GM06990 (cell line): Measurements from ENCODE around the gene ZKSCAN4.

Source experiments
- DNase-seq: peaks from one replicate; pipeline ENCODE4 v3.0.0-alpha.2; 2011; ENCODE audit not compliant: insufficient read length; ENCODE audit errors: extremely low read depth
- H3K27me3 ChIP-seq: replicated peaks from 2 replicates; pipeline ENCODE4 v1.6.0; 2011; ENCODE audit warnings: low read length; ENCODE audit not compliant: control insufficient read depth, insufficient read depth
- H3K36me3 ChIP-seq: 2 replicates; pipeline ENCODE4 v1.5.1; 2011; ENCODE audit warnings: low read length; ENCODE audit not compliant: control insufficient read depth, insufficient read depth
- H3K4me3 ChIP-seq: replicated peaks from 2 replicates; pipeline ENCODE4 v1.5.1; 2011; ENCODE audit warnings: low read depth, mild to moderate bottlenecking, control low read depth, low read length
- TF ChIP-seq, protein P1 (sequence below): IDR thresholded peaks from 2 replicates; pipeline ENCODE4 v1.5.1; 2011; ENCODE audit warnings: low read length, control low read depth, mild to moderate bottlenecking, inconsistent platforms; ENCODE audit not compliant: insufficient read depth, poor library complexity, severe bottlenecking

The ZKSCAN4 gene

DNA sequence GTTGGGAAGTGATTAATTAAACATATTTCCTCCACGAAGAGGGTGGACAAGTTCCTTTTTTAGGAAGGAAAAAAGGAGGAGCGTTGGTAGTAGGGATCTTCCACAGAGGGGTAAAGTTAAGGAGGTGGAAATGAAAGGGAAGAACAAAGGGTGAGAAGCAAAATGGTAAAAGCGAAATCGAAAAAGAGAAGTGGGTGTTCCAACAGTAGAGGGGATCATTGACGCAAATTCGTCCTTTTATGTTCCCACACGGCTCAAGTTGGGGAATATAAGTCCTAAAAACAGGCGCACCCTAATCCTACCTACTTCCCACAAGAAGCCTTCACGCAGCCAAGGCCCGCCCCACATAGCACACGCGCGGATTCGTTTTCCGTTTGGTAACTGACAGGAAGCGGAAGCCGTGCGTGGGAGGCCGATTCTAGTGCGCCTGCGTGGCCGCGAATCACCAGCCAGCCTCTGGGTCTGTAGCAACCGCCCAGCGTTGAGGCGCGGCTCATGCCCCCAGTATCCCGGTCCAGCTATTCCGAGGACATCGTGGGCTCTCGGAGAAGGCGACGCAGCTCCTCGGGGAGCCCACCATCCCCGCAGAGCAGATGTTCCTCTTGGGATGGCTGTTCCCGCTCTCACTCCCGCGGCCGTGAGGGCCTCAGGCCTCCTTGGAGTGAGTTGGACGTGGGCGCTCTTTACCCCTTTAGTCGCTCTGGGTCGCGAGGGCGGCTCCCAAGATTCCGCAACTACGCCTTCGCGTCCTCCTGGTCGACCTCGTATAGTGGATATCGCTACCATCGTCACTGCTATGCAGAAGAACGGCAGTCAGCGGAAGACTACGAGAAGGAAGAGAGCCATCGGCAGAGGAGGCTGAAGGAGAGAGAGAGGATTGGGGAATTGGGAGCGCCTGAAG lies 7.1 kb upstream of the ZKSCAN4 start, which contains the start of gene NKAPL:
Gene NKAPL, plus strand, starts transcription at position 421 of the 901 bp plus-strand sequence. Its CDS starts 75 bp downstream, at position 496.
- DNase-seq: peak; percentile 7
- Histone ChIP-seq H3K27me3 (no peaks in the 10 kb centered on the region), H3K4me3 (no peak within 1 kb of the TSS), H3K36me3 (no peaks in the 10 kb centered on the region)
- TF ChIP-seq, protein P1, sequence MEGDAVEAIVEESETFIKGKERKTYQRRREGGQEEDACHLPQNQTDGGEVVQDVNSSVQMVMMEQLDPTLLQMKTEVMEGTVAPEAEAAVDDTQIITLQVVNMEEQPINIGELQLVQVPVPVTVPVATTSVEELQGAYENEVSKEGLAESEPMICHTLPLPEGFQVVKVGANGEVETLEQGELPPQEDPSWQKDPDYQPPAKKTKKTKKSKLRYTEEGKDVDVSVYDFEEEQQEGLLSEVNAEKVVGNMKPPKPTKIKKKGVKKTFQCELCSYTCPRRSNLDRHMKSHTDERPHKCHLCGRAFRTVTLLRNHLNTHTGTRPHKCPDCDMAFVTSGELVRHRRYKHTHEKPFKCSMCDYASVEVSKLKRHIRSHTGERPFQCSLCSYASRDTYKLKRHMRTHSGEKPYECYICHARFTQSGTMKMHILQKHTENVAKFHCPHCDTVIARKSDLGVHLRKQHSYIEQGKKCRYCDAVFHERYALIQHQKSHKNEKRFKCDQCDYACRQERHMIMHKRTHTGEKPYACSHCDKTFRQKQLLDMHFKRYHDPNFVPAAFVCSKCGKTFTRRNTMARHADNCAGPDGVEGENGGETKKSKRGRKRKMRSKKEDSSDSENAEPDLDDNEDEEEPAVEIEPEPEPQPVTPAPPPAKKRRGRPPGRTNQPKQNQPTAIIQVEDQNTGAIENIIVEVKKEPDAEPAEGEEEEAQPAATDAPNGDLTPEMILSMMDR: no peak

DNA sequence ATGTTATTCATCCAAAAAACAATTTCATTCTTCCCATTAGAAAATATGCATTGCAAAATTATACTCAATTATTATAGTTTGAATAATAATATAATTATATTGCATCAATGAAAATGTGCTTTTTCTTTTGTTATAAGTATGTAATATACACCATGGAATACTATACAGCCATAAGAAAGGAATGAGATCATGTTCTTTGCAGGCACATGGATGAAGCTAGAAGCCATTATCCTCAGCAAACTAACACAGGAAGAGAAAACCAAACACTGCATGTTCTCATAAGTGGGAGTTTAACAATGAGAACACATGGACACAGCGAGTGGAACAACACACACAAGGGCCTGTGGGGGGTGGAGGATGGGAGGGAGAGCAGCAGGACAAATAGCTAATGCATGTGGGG lies 5.0 kb upstream of the ZKSCAN4 start:
- H3K4me3 ChIP-seq: no peak overlapping the region
- no peaks in the 10 kb centered on the region for H3K27me3 ChIP-seq
- no peaks in the 10 kb centered on the region for H3K36me3 ChIP-seq
- TF ChIP-seq, protein P1: no peak
- no peak for DNase-seq

GRCh38 chr6:28254121-28254519 lies 2.1 kb upstream of the ZKSCAN4 start:
- H3K4me3 ChIP-seq: no peak overlapping the region
- H3K36me3 ChIP-seq: no peaks in the 10 kb centered on the region
- TF ChIP-seq, protein P1: no peak
- DNase-seq: no peak
- no peaks in the 10 kb centered on the region for H3K27me3 ChIP-seq

GRCh38 chr6:28251661-28252008 lies 434 bp downstream of the ZKSCAN4 start:
- H3K4me3 ChIP-seq: peak overlapping the region; percentile 79
- DNase-seq: peak; percentile 62
- no peaks in the 10 kb centered on the region for H3K27me3 ChIP-seq
- TF ChIP-seq, protein P1: no peak
- H3K36me3 ChIP-seq: peaks cover under 1% of the 10 kb centered on the region

DNA sequence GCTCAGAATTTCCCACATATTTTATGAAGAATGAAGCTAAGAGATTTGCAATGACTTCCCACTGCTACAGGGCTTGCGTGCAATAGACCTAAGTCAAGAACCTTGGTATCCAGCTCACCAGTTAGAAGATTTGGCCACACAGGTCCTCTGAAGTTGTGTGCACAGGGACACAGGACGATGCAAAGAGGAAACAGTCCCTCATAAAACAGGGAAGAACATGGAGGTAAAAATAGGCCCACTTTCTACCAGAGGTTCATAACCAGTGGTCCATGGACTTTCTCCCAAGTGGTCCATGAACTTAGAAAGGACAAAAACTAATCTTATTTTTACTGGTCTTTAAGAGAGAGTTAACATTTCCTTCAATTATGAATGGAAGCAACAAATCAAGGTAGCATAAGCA lies 1.3 kb downstream of the ZKSCAN4 start:
- Histone ChIP-seq H3K27me3 (no peaks in the 10 kb centered on the region), H3K4me3 (peak overlapping the region; percentile 79), H3K36me3 (peaks cover 6% of the 10 kb centered on the region)
- no peak for DNase-seq
- TF ChIP-seq, protein P1: no peak

DNA sequence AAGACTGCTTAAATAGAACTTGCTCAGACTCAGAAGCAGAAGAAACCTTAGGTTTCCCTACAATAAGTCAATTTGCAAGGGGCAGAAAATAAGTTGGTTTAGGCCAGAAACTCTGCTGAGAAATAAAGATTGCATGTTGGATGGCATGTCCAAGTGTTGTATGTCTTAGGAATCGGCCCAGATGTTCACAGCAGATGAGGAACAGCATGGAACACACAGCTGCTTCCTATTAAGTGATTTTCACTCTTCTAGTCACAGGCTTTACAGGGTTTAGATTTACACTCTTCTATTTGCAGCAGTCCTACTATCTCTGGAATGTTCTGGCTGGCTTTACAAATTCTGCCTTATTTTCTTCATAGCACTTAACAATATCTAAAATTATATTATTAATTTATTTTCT lies 3.2 kb downstream of the ZKSCAN4 start:
- H3K36me3 ChIP-seq: peaks cover 8% of the 10 kb centered on the region
- TF ChIP-seq, protein P1: no peak
- DNase-seq: no peak
- H3K27me3 ChIP-seq: no peaks in the 10 kb centered on the region
- H3K4me3 ChIP-seq: no peak overlapping the region
